ENCODE results near the gene DGKZ. TPM values are rescaled to one million over a fixed set of nuclear protein-coding genes. Genes with fewer than 3 reads are reported as not detected.

The DGKZ gene
- total RNA-seq, 1 donor from 2014 or later = 103 TPM

GRCh38 chr11:46345881-46346484 is 1.3 kb upstream of the DGKZ start:
- DNase-seq (ENCODE audit: low read depth) = no peak

GRCh38 chr11:46347637-46348311 is 511 bp downstream of the DGKZ start:
- no peak for DNase-seq (ENCODE audit: low read depth)

- DNase-seq (ENCODE audit: low read depth) = peak; percentile 40
These were observed 1.5 kb downstream of the DGKZ start for GRCh38 chr11:46348566-46349401.

- DNase-seq (ENCODE audit: low read depth) = no peak
These were observed 3.4 kb downstream of the DGKZ start for GRCh38 chr11:46350695-46351094.

GRCh38 chr11:46351148-46351547 is 3.9 kb downstream of the DGKZ start:
- no peak for DNase-seq (ENCODE audit: low read depth)

GRCh38 chr11:46351606-46352005 is 4.3 kb downstream of the DGKZ start:
- DNase-seq (ENCODE audit: low read depth) = no peak

GRCh38 chr11:46352063-46352841 is 5.0 kb downstream of the DGKZ start:
- DNase-seq (ENCODE audit: low read depth) = peak; percentile 60

- no peak for DNase-seq (ENCODE audit: low read depth)
These were observed 6.4 kb downstream of the DGKZ start for GRCh38 chr11:46353698-46354097.

- DNase-seq (ENCODE audit: low read depth) = no peak
These were observed 9.7 kb downstream of the DGKZ start for GRCh38 chr11:46356924-46357482.

GRCh38 chr11:46357483-46357936 is 10.2 kb downstream of the DGKZ start:
- no peak for DNase-seq (ENCODE audit: low read depth)

GRCh38 chr11:46359953-46360352 is 12.7 kb downstream of the DGKZ start:
- DNase-seq (ENCODE audit: low read depth) = no peak

- DNase-seq (ENCODE audit: low read depth) = no peak
These were observed 13.6 kb downstream of the DGKZ start for GRCh38 chr11:46360878-46361277.

GRCh38 chr11:46361283-46362155 is 14.3 kb downstream of the DGKZ start:
- DNase-seq (ENCODE audit: low read depth) = peak; percentile 92

GRCh38 chr11:46362156-46363030 is 15.1 kb downstream of the DGKZ start:
- DNase-seq (ENCODE audit: low read depth) = no peak

GRCh38 chr11:46363031-46363407 is 15.8 kb downstream of the DGKZ start:
- peak; percentile 88 for DNase-seq (ENCODE audit: low read depth)

GRCh38 chr11:46363455-46364005 is 16.3 kb downstream of the DGKZ start:
- peak; percentile 98 for DNase-seq (ENCODE audit: low read depth)

GRCh38 chr11:46364056-46364455 is 16.8 kb downstream of the DGKZ start:
- DNase-seq (ENCODE audit: low read depth) = no peak

GRCh38 chr11:46364791-46365190 is 17.5 kb downstream of the DGKZ start:
- DNase-seq (ENCODE audit: low read depth) = no peak

- no peak for DNase-seq (ENCODE audit: low read depth)
These were observed 19.0 kb downstream of the DGKZ start for GRCh38 chr11:46366260-46366659.

All from myocyte (in vitro differentiated cells).